Measurements from ENCODE around the gene FARP2.

GRCh38 chr2:241460631-241461030, 104.5 kb downstream of the FARP2 start:
- TF ChIP-seq CTCF (IDR thresholded peaks at IDR 0.05) (no peak), ZFX (IDR thresholded peaks at IDR 0.05; ENCODE audit: borderline replicate concordance) (no peak)
